Left lobe of liver (tissue), 2 donors: ENCODE results near the gene TRIM44. TPM values are rescaled to one million over a fixed set of nuclear protein-coding genes. Genes with fewer than 3 reads are reported as not detected.
A peak's percentile ranks its signal among the peaks of the same experiment; 100 is the strongest.
"Not testable (repeated sequence)": the region's sequence is repeated elsewhere in the genome, so short reads cannot be mapped to it uniquely, and the experiment has no call there.

Experiments
- ATAC-seq: fragments of 200-7000 bp; cut with Tn5 transposase; one replicate; pipeline ENCODE4 v1.9.1; 2020; ENCODE audit warnings: mild to moderate bottlenecking, moderate library complexity
- DNase-seq: peaks from one replicate; pipeline ENCODE4 v3.0.0-alpha.2; 2020; ENCODE audit warnings: low spot score
- total RNA-seq: library from RNA; stranded (reverse); gene quantifications from one replicate; pipeline ENCODE4 v1.2.1, GENCODE V29; 2021
- donor health status: DM: no; HTN: no; CAD: no; lungs with moderate emphysema.
- donor health status: DM: no; HTN: yes; CAD: no.

TRIM44 gene
- total RNA-seq, 1 donor from 2014 or later = 30.8 TPM

GRCh38 chr11:35846874-35847273, 184.3 kb downstream of the TRIM44 start:
- DNase-seq (no peak), ATAC-seq (no peak)

DNA sequence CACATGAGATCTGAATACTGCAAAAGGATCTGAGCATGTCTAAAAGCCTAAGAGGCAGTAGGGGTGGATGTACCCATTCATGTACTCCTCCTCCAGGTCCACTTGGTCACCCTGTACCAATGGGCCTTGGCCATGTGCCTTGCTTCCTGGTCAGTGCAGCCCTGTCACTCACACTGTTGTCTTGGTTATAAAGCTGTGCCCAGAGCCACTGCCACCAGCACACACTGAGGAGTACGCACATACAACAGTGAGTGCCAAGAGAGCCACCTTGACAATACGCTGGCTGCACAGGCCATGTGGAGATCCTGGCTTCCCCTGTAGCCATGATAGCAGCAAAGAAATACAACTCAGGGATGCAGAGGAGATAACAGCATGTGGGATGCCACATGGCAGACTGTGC, 184.9 kb downstream of the TRIM44 start:
- DNase-seq (no peak), ATAC-seq (no peak)

- DNase-seq (no peak), ATAC-seq (no peak)
Measured at GRCh38 chr11:35848616-35849015, 186.0 kb downstream of the TRIM44 start.

DNA sequence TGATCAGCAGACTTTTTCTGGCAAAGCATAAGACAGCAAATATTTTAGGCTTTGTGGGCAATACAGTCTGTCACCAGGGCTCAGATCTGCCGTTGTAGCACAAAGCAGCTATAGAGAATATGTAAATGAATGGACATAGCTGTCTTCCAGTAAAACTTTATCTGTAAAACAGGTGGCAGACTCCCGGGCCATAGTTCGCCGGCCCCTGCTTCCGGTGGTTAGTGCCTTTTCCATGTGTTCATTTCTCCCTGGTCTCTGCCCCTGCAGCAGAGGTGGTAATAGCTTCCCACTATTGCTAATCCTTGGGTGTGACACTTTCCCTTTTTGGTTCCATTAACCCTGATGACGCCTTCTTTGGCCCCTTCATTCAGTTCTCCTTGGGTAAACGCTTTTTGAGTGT, 187.6 kb downstream of the TRIM44 start:
- ATAC-seq (no peak), DNase-seq (no peak)

DNA sequence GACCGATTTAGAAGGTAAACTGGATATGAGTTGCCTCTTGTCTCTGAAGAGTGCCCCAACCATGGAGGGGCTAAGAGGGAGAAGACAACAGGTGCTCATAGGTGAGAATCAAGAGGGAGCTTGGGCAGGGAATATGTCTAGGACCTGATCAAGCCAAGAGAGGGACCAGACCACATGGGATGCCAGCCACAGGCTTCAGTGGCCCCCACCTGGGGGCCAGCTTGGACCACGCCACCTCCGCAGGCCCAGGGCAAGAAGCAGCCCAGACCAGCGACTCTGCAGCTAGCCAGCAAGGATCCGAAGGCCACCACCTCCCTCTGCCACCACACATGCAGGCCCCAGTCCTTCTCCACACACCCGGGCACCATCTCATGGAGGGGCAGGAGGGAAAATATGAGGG, 188.8 kb downstream of the TRIM44 start:
- DNase-seq (no peak), ATAC-seq (no peak)

DNA sequence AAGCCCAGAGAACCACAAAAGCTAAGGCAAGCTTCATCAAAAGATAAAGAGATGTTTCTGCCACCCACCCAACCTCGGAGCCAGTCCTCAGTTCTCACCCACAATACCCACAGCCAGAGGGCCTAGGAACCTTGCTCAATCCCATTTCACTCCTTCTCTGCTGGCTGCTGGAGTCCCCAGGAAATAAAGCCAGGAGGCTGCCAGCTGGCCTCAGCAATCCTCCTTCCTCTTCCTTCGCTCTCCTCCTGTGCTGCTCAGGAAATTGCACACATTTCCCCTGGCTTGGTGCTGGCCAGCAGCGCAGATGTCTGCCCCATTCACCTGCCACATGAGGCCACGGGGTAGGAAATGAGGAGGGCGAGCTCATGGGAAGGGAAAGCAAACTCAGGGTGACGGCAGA, 189.5 kb downstream of the TRIM44 start:
- ATAC-seq (peak; percentile 50), DNase-seq (no peak)

GRCh38 chr11:35853971-35854370, 191.4 kb downstream of the TRIM44 start:
- DNase-seq = no peak

DNA sequence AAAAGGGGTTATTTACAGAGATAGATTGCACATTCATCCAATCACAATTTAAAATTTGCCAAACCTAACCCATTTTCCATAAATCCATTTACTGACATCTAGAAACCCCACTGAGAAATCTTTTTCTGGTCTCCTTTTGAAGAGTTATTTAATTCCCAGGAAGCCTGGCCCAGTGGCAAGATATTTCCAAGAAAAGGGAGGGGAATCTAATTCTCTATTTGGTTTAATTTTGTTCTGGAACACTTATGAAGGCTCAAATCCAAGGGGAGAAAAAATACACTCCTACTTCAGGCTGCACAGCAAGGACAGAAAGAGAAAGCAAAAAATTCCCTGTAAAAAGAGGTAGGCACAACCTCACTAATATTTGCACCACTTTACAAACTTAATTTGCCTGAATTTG, 193.1 kb downstream of the TRIM44 start:
- DNase-seq (no peak), ATAC-seq (no peak)

More at GRCh38 chr11:35853971-35854370, 191.4 kb downstream of the TRIM44 start:
- no peak for ATAC-seq

GRCh38 chr11:35856259-35856658, 193.7 kb downstream of the TRIM44 start:
- no peak for DNase-seq
- ATAC-seq = no peak

- ATAC-seq (no peak), DNase-seq (no peak)
Measured at GRCh38 chr11:35856756-35857155, 194.2 kb downstream of the TRIM44 start.

DNA sequence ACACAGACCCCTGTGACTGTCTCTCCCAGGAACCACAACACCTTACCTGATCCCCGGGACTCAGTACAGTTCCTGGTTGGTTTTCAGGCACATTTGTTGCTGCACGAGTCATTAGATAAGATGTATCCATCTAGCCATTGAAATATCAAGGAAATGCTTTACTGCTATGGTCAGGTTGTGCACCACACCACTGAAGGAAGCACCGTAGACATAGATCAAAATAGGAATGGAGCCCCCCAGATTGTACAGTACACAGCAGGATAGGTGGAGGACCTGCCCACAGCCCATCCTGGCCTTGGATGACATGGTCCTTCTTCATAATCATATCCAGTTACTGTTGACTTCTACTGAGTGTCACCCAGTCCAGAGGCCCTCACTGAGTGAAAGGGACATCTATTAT, 195.3 kb downstream of the TRIM44 start:
- DNase-seq = no peak
- no peak for ATAC-seq

- no peak for ATAC-seq
Measured at GRCh38 chr11:35859301-35859700, 196.7 kb downstream of the TRIM44 start.

GRCh38 chr11:35860194-35860593, 197.6 kb downstream of the TRIM44 start:
- DNase-seq, ATAC-seq: not testable (repeated sequence)

More at GRCh38 chr11:35859301-35859700, 196.7 kb downstream of the TRIM44 start:
- no peak for DNase-seq

DNA sequence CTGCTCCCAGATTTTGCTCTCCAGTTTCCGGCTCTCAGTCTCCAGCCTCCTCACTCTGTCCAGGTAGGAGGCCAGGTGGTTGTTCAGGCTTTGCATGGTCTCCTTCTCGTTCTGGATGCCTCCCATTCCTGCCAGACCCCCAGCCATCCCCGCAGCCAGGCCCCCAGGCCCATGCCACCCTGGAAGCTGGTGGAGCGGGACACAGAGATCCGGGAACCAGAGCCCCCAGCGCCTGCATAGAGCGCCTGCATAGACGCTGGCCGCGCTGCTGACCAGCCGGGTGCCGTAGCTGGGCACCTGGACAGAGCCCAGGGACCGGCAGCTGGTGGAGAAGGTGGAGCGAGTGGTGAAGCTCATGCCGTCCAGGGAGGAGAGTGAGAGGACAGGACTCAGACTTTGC, 198.6 kb downstream of the TRIM44 start:
- no peak for DNase-seq
- no peak for ATAC-seq

DNA sequence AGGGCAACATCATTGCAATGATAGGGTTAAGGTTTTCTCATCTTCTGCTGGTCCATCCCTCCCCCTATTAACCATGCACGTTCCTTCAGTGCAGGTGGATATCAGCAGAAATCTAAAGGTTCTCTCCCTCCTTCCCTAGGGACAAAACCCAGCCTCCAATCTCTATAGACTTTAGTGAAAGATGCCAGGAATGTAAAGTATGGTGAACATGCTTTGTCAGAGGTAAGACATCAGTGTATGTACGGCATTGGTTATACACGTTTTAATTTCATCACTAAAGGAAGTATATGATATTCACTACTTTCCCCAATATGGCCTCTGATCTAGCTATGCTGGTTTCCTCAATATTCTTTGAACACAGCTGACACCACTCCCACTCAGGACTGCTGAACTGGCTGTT, 200.1 kb downstream of the TRIM44 start:
- DNase-seq = no peak
- ATAC-seq = no peak

GRCh38 chr11:35864131-35864530, 201.6 kb downstream of the TRIM44 start:
- DNase-seq (no peak), ATAC-seq (no peak)

DNA sequence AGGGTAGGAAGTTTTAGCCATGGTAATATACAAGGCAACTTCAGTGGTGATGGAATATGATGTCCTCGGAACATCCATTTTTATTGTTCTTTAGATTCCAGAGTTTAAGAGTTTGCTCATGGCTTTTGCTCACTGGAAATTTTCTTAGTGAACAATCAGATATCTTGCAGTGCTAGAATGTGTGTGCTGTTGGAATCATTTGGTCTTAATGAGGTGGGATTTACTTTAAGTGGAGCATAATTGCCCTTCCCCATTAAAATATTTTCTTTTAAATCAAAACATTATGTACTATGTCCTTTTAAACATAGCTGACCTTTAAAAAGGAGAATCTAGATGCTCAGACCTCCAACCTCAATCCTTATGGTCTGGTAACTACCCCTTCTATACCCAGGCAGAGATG, 204.0 kb downstream of the TRIM44 start:
- no peak for ATAC-seq
- no peak for DNase-seq

Other genes with a start within 250 kb of the TRIM44 start
- gene SLC1A2, start 243.2 kb upstream of the TRIM44 start, total RNA-seq = 9.1 TPM
- 1.8 TPM for gene PAMR1, start 137.2 kb upstream of the TRIM44 start, total RNA-seq
- gene FJX1, start 44.3 kb upstream of the TRIM44 start, total RNA-seq = 0.73 TPM